Measurements from ENCODE around the gene TIRAP. TPM values are rescaled to one million over a fixed set of nuclear protein-coding genes. Genes with fewer than 3 reads are reported as not detected.

The TIRAP gene
- total and polyA plus RNA-seq, 9 of the 15 experiments (the other 6 are each of a cell fraction or from before 2014, with no cell fraction given) = 0.60 to 8.7 (median 3.7) TPM

GRCh38 chr11:126282736-126283591 is at the start of gene TIRAP (continued):
- TF ChIP-seq PTTG1 (tag; IDR thresholded peaks at IDR 0.05; ENCODE audit: low read depth) (no peak), TCFL5 (CRISPR knock-in tag; conservative IDR thresholded peaks at IDR 0.05) (no peak), MTF1 (CRISPR knock-in tag; IDR thresholded peaks at IDR 0.05; ENCODE audit: borderline replicate concordance) (no peak), KDM5B (IDR thresholded peaks at IDR 0.05; ENCODE audit: insufficient replicate concordance, low read depth, low read length) (peak; percentile 60), FOXA3 (CRISPR knock-in tag; conservative IDR thresholded peaks at IDR 0.05 in 1 of 2, IDR thresholded peaks at IDR 0.05 in 1 of 2) (no peak), TOE1 (IDR thresholded peaks at IDR 0.05; ENCODE audit: borderline replicate concordance) (no peak), TOE1 (CRISPR knock-in tag; IDR thresholded peaks at IDR 0.05; ENCODE audit: borderline replicate concordance, low read depth) (0 out of 2 replicates have a peak, but pooled peaks have one; percentile 28), SPI1 (IDR thresholded peaks at IDR 0.05; ENCODE audit: borderline replicate concordance, low read depth, low read length) (no peak), HIVEP1 (CRISPR knock-in tag; IDR thresholded peaks at IDR 0.05) (no peak), PHF20 (IDR thresholded peaks at IDR 0.05; ENCODE audit: partially characterized antibody) (peak; percentile 52), CCNT2 (IDR thresholded peaks at IDR 0.05; ENCODE audit: borderline replicate concordance, extremely low read depth, insufficient read length, low read depth, low read length) (peak; percentile 41), ATF1 (CRISPR knock-in tag; IDR thresholded peaks at IDR 0.05) (no peak), ATF1 (tag; IDR thresholded peaks at IDR 0.05) (peak; percentile 43; the same call in 1 of the 2 replicates), ZNF224 (CRISPR knock-in tag; IDR thresholded peaks at IDR 0.05) (no peak), FOXJ2 (tag; IDR thresholded peaks at IDR 0.05) (no peak), SIRT6 (IDR thresholded peaks at IDR 0.05; ENCODE audit: low read depth, low read length) (no peak), HDAC2 (IDR thresholded peaks at IDR 0.05) (no peak), POLR2B (IDR thresholded peaks at IDR 0.05; ENCODE audit: low read depth, partially characterized antibody) (no peak), ETV6 (IDR thresholded peaks at IDR 0.05; ENCODE audit: borderline replicate concordance in 1 of 2, low read depth in 2 of 2, low read length in 1 of 2) (no peak), ETV6 (CRISPR knock-in tag; IDR thresholded peaks at IDR 0.05; ENCODE audit: borderline replicate concordance) (no peak), NFXL1 (CRISPR knock-in tag; IDR thresholded peaks at IDR 0.05) (no peak), SMARCB1 (IDR thresholded peaks at IDR 0.05; ENCODE audit: insufficient read length, low read depth) (no peak), ZNF830 (CRISPR knock-in tag; IDR thresholded peaks at IDR 0.05) (0 out of 2 replicates have a peak, but pooled peaks have one; percentile 60), CTCF (IDR thresholded peaks at IDR 0.05 in 2 of 3, conservative IDR thresholded peaks at IDR 0.05 in 1 of 3; ENCODE audit: insufficient read depth in 2 of 3, low read depth in 1 of 3, low read length in 3 of 3) (no peak), ZNF316 (IDR thresholded peaks at IDR 0.05) (peak; percentile 80), ZBTB33 (CRISPR knock-in tag; IDR thresholded peaks at IDR 0.05) (no peak)

Measured in K562 (cell line).